ENCODE data around the gene ZNF607. TPM values are rescaled to one million over a fixed set of nuclear protein-coding genes. Genes with fewer than 3 reads are reported as not detected.

ZNF607 gene
- total RNA-seq, 2 donors from 2014 or later: 3.5 to 4.1 TPM

- ATAC-seq (ENCODE audit: insufficient number of reproducible peaks, low FRiP score, low read depth) (no peak), DNase-seq (ENCODE audit: low spot score) (no peak)
- TF ChIP-seq CTCF (IDR thresholded peaks at IDR 0.05): no peak
- Histone ChIP-seq H3K9me3 (peaks cover under 1% of the 10 kb centered on the region), H3K36me3 (peaks cover 13% of the 10 kb centered on the region), H3K4me1 (ENCODE audit: control insufficient read depth in 1 of 2, low read depth in 2 of 2) (no peaks in the 10 kb centered on the region), H3K27ac (no peak overlapping the region), H3K27me3 (replicated peaks; ENCODE audit: insufficient read depth) (no peaks in the 10 kb centered on the region), H3K4me3 (no peak overlapping the region)
These were observed 21.3 kb downstream of the ZNF607 start for GRCh38 chr19:37698216-37698615.

GRCh38 chr19:37695144-37695899, 24.2 kb downstream of the ZNF607 start:
- Histone ChIP-seq H3K4me1 (ENCODE audit: control insufficient read depth in 1 of 2, low read depth in 2 of 2) (peaks cover 0 to 8% of the 10 kb centered on the region in 2 donors), H3K36me3 (peaks cover 8% of the 10 kb centered on the region), H3K4me3 (no peak overlapping the region), H3K27me3 (replicated peaks; ENCODE audit: insufficient read depth) (no peaks in the 10 kb centered on the region), H3K9me3 (no peaks in the 10 kb centered on the region), H3K27ac (no peak overlapping the region)
- DNase-seq (ENCODE audit: low spot score): no peak
- ATAC-seq (ENCODE audit: insufficient number of reproducible peaks, low FRiP score, low read depth): no peak
- no peak for TF ChIP-seq CTCF (IDR thresholded peaks at IDR 0.05)

- peak overlapping the region; percentile 77 for H3K4me3 ChIP-seq
- ATAC-seq (ENCODE audit: insufficient number of reproducible peaks, low FRiP score, low read depth): no peak
These were observed 26.5 kb downstream of the ZNF607 start for GRCh38 chr19:37692956-37693620.

GRCh38 chr19:37691881-37692504, 27.6 kb downstream of the ZNF607 start:
- H3K4me3 ChIP-seq: peak overlapping the region; percentile 77
- no peaks in the 10 kb centered on the region for H3K36me3 ChIP-seq
- no peaks in the 10 kb centered on the region for H3K9me3 ChIP-seq
- H3K4me1 ChIP-seq (ENCODE audit: control insufficient read depth in 1 of 2, low read depth in 2 of 2): peaks cover 0 to 8% of the 10 kb centered on the region in 2 donors
- TF ChIP-seq CTCF (IDR thresholded peaks at IDR 0.05): no peak
- DNase-seq (ENCODE audit: low spot score) (peak; percentile 60), ATAC-seq (ENCODE audit: insufficient number of reproducible peaks, low FRiP score, low read depth) (peak; percentile 50)
- peak overlapping the region; percentile 62 to 71 for H3K27ac ChIP-seq
- H3K27me3 ChIP-seq (replicated peaks; ENCODE audit: insufficient read depth): no peaks in the 10 kb centered on the region

More at GRCh38 chr19:37692956-37693620, 26.5 kb downstream of the ZNF607 start:
- Histone ChIP-seq H3K27ac (no peak overlapping the region), H3K27me3 (replicated peaks; ENCODE audit: insufficient read depth) (no peaks in the 10 kb centered on the region), H3K9me3 (no peaks in the 10 kb centered on the region), H3K4me1 (ENCODE audit: control insufficient read depth in 1 of 2, low read depth in 2 of 2) (peaks cover 0 to 8% of the 10 kb centered on the region in 2 donors), H3K36me3 (no peaks in the 10 kb centered on the region)
- no peak for TF ChIP-seq CTCF (IDR thresholded peaks at IDR 0.05)
- no peak for DNase-seq (ENCODE audit: low spot score)

- peaks cover 31% of the 10 kb centered on the region for H3K9me3 ChIP-seq
- TF ChIP-seq CTCF (IDR thresholded peaks at IDR 0.05): no peak
- H3K27ac ChIP-seq: no peak overlapping the region
- ATAC-seq (ENCODE audit: insufficient number of reproducible peaks, low FRiP score, low read depth) (no peak), DNase-seq (ENCODE audit: low spot score) (no peak)
- H3K27me3 ChIP-seq (replicated peaks; ENCODE audit: insufficient read depth): no peaks in the 10 kb centered on the region
- no peak overlapping the region for H3K4me3 ChIP-seq
- H3K36me3 ChIP-seq: no peaks in the 10 kb centered on the region
- H3K4me1 ChIP-seq (ENCODE audit: control insufficient read depth in 1 of 2, low read depth in 2 of 2): no peaks in the 10 kb centered on the region
These were observed 36.0 kb downstream of the ZNF607 start for GRCh38 chr19:37683520-37683919.
